Measurements from ENCODE around the gene CACNG7.
"Not testable (repeated sequence)": the region's sequence is repeated elsewhere in the genome, so short reads cannot be mapped to it uniquely, and the experiment has no call there.

CACNG7 gene

DNA sequence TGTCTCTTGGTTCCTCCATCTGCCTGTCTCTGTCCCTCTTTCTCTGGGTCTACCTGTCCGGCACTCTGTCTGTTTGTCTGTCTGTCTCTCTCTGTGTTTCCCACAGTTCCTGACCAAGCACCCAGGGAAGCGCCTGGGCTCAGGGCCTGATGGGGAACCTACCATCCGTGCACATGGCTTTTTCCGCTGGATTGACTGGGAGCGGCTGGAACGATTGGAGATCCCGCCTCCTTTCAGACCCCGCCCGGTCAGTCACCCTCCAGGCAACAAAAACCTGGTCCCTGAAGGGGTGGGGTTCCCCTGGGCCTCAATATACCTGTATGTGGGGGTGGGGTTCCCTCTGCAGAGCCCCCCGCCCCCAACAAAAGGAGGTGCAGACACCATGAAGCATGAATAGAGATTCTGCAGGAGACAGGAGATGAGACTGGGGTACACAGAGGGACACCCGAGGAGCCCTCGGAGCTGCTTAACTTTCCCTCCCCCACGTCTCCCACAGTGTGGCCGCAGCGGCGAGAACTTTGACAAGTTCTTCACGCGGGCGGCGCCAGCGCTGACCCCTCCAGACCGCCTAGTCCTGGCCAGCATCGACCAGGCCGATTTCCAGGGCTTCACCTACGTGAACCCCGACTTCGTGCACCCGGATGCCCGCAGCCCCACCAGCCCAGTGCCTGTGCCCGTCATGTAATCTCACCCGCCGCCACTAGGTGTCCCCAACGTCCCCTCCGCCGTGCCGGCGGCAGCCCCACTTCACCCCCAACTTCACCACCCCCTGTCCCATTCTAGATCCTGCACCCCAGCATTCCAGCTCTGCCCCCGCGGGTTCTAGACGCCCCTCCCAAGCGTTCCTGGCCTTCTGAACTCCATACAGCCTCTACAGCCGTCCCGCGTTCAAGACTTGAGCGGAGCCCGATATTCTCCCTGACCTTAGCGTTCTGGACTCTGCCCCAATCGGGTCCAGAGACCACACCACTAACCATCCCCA is 2.6 kb upstream of the CACNG7 start:
- DNase-seq, result no peak

DNA sequence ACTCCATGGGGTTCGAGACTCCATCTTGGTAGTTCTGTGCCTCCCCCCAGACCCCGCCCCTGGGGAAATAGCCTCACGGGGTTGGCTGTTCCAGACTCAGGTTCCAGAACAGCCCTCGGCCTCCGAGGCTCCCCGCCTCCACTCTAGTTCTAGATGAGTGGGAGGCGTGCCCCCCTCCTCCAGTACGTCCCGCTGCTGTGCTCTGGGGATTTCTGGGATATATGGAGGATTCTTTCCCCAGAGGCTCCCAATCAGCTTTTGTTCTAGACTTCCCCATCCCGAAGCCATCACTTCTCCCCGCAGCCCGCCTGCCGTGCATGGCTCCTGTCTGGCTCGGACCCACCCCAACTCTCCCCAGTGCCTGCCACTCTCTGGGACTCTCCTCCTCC is 1.9 kb upstream of the CACNG7 start:
- DNase-seq, result no peak

DNA sequence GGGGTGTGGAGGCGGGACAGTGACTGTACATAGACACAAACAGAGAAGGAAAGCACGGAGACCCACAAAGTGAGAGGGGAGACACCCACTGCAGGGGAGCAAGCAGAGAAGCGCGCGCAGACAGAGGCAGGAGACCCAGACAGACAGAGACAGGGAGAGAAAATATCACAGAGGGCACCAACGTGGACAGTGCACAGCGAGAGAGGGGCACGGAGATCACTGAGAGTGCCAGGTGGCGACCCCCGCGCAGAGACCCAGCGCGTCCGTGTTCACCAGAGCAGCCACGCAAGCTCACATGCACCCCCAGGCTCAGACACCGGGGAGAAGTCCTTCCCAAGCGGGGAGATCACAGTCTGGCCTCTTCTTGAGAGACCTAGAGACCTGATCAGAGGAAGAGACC is 1.4 kb upstream of the CACNG7 start:
- DNase-seq, result no peak

DNA sequence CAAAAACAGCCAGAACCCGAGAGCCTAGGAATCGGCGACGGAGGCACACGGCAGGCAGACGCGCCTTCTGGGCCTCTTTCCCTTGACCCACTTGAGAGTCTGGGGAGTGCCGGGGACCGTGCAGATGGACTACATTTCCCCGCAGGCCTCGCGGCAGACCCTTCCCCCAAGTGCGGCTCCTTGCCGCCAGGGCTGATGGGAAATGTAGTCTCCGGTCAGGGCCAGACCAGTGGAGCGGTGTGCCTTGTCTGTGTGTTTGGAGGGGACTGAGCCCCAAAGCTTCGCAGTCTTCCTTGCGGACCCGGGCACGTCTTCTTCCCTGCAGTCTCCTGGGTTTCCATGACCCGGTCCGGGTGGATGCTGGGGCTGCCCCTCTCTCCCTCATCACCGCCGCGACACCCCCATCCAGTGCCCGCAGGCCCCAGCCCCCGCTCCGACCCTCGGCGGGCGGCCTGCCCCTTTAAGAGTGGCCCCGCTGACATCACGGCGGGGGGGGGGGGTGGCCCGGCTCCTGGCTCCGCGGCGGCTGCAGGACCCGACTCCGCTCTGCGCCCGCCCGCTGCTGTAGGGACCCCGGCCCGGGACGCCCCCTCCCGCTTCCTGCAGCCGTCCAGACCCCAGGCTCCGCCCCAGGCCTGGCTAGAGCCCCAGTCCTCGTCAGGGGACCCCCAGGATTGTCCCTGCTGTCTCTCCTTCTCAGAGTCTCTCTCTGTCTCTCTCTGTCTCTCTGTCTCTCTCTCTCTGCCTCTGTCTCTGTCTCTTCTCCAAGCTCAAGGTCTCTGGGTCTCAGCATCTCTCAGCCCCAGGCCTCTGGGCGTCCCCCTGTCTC is 758 bp upstream of the CACNG7 start:
- no peak for DNase-seq

DNA sequence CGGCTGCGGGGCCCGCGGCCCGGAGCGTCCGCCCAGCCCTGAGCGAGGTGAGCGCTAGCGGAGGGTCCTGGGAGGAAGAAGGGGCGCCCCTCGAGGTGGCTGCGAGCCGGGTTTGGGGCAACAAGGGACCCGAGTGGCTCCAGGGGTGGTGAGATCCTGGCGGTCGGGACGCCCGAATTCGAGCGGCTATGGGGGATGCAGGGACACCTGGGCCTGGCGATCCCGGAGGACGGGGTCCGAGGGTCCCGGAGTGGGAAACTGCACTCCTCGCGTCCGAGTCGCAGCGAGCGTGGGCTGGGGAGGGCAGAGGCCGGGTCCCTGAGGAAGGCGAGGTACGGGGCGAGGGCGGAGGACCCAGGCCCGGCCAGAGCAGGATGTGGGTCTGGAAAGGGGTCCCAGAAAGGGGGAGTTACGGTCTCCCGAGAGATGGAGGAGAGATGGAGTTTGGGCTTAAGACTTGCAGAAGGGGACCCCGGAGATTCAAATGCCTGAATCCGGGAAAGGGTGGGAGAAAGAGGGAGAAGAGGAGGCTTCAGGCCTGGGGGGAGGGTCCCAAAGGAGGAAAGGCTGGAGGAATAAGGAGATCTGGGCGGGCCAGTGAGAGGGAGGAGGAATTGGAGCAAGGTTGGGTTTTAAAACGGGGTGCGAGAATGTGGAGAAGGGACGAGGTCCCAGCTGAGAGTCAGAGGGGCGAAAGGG is 542 bp downstream of the CACNG7 start:
- DNase-seq, result no peak

DNA sequence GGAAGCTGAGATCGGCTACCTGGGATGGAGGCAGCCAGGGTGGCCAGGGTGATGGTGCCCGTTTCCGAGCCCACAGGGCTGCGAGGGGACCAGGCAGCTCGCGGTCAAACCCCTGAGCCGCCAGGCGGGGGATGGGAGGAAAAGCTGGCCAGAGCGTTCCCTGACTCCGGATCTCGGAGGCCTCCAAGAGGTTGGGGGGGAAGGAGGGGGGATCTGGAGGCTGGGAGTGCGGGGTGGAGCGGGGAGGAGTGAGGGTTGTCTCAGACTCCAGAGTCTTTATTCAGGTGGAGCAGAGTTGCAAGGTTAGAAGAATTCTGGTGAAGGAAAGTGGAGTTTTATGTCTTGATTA is 1.1 kb downstream of the CACNG7 start:
- no peak for DNase-seq

DNA sequence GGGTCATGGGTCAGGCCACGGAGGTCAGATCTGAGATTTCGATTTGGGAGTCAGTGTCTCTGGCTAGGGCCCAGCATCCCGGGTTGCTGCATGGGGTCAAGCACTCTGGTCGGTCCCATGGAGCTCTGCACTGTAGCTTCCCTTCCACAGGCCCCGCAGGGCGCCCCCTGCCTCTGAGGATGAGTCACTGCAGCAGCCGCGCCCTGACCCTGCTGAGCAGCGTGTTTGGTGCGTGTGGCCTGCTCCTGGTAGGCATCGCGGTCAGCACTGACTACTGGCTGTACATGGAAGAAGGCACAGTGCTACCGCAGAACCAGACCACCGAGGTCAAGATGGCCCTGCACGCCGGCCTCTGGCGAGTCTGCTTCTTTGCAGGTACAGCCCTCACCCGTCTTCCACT is 3.6 kb downstream of the CACNG7 start:
- no peak for DNase-seq

DNA sequence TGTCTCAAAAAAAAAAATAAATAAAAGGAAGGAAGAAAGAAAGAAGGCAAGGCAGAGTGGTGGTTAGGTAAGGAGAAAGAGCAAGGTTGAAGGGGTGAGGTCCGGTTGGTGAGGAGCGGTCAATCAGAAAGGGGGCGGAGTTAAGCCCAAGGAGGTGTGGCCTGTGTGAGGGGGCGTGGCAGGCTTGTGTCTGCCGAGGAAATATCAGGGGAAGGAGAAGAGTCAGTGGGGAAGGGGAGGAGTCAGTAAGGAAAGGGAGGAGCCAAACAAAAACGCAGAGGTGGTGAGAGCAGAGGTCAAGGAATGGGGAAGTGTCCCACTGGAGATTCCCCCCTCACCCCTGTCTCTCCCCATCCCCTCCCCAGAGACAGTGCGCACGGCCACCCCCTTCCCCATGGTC is 5.9 kb downstream of the CACNG7 start:
- no peak for DNase-seq

DNA sequence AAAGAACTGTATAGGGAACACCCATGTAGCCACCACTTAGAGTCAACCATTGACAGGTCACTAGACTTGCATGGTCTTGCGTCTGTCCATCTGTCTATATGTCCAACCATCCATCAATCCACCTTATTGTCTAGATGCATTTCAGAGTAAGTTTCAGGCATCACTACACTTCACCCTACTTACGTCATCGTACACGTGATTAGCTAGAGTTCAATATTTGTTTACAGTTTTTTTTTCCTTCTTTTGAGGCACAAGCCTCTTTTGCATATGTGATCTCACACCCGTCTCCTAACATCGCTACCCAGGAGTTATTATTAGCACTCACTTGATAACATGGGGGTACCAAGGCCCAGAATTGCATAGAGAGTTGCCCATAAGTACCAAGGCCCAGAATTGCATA is 6.9 kb downstream of the CACNG7 start:
- DNase-seq, result no peak

DNA sequence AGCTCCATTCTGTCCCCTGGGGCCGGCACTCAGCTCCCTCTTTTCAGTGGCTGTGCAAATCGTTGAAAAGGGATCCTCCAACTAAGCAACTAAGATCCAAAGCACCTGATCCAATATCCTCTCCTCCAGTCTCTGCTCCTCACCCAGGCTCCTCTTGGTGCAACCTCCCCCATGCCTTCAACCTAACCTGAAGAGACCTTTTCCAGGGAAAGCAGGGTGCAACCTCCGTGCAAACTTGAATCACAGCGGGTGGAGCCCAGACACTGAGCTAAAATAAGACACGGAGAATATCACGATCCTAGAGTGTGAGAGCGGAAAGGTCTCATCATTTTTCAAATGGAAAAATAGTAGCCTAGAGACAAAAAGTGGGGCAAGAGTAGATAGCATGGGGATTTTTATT is 8.3 kb downstream of the CACNG7 start:
- no peak for DNase-seq

DNA sequence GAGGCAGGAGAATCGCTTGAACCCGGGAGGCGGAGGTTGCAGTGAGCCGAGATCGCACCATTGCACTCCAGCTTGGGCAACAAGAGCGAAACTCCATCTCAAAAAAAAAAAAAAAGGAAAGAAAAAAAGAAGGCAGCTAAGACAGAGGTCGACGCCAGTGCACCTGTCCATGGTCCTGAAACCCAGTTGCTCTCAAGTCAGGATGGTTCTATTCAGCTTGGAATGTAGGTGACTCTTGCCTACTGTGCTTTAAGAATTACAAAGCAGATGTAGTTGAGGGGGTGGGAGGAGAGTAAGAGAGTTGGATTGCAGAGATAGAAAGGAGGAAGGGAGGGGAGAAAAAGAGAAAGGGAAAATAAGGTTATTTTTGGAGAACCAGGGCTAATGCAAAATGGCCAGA is 18.7 kb downstream of the CACNG7 start:
- peak; percentile 36 for DNase-seq

DNA sequence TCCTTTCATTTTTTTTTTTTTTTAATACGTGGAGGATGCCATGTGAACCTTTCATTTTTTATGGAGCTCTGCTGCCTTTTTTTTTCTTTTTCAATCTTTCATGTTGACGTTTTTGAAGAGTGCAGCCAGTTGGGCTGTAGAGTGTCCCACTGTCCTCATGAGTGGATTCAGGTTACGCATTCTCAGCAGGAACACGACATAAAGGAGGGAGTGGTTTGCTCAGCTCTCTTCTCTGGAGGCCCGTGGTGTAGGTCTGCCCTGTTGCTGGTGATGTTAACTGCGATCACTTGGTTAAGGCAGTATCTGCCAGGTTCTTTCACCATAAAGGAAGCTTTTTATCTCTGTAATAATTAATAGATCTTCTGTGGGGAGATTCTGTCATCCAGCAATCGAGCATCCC is 27.0 kb downstream of the CACNG7 start:
- no peak for DNase-seq

DNA sequence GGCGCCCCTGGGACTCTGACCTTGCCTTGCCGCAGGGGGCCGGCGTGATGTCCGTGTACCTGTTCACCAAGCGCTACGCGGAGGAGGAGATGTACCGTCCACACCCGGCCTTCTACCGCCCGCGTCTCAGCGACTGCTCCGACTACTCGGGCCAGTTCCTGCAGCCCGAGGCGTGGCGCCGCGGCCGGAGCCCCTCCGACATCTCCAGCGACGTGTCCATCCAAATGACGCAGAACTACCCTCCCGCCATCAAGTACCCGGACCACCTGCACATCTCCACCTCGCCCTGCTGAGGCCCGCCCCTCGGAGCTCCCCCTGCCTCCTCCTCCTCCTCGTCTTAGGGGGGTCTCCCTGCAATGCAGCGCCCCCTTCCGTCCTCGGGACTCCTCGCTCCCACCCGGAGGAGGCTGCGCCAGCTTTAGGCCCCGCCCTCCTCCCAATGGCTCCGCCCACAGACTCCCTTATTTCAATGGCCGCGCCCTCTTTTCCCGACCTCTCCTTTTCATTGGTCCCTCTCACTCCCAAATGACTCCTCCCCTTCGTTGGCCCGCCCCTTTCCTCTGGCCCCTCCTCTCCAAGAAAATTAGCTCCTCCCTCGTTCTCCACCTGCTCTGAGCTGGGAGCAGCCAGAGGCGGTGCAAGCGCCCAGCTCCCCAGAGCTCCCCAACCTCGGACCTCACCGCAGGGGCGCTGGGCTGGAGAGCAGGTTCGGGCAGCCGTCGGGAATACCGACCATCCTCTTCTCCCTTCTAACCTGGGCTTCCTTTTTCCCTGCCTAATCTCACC is 33.1 kb downstream of the CACNG7 start:
- no peak for DNase-seq

DNA sequence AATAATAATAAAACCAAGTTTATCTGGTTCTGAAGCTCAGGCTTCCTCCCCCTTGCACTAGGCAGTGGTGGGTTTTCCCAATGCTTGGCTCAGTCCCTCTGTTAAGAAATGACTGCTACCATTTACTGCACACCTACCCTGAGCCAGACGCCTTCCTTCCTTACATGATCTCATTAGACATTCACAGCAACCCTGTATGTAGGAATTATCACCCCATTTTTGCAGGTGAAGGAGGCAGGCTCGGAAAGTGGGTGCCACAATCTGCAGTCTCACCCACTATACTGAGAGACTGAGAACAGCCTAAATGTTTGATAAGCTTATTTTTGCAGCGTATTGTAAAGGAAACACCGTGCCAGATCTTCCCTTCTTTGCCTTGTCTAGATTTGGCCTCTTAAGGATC is 35.3 kb downstream of the CACNG7 start:
- no peak for DNase-seq

DNA sequence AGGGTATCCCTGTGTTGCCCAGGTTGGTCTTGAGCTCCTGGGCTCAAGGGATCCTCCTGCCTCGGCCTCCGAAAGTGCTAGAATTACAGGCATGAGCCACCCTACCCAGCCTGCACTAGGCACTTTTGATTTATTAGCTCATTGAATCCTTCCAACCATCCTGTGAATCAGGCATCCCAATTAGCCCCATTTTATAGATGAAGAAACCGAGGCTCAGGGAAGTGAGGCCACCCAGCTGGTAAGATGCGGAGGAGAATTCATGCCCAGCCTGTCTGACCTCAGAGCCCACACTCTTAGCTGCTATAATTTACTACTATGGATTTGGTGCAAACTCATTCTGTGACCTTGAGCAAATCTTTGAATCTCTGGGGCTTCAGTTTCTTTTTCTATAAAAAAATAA is 35.9 kb downstream of the CACNG7 start:
- DNase-seq, result no peak

DNA sequence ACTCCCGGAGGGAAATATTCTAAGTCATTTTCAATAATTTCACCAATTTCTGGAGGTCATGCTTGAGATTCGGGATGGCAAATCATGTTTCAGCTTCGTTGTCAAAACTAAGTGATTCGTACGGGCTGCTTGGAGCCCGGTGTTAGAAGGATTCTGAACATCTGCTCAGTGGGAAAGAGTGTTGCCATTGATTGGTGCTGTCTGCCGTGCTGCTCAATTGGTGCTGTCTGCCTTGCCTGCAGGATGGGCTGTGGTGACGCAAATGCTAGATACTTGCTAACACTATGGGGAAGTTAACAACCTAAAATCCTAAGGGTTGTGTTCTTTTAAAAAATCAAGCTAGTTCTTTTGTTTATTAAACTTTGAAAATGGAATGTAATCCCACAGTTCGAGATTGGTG is 36.4 kb downstream of the CACNG7 start:
- no peak for DNase-seq

DNA sequence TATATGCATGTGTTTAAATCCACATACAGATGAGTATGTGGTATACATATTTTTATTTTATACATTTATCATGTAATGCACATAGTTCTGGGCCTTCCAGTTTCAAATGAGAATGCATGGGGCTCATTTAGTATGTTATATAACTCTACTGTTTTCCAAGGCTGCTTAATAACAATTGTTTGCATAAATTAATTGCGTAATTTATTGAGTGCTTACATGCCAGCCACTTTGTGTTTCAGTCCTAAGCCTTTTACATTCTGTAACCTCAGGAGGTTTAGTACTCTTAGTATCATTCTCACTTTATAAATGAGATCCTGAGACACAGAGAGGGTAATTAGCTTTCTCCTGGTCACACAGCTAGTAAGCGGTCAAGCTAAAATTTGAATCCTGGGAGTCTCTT is 36.9 kb downstream of the CACNG7 start:
- no peak for DNase-seq

DNA sequence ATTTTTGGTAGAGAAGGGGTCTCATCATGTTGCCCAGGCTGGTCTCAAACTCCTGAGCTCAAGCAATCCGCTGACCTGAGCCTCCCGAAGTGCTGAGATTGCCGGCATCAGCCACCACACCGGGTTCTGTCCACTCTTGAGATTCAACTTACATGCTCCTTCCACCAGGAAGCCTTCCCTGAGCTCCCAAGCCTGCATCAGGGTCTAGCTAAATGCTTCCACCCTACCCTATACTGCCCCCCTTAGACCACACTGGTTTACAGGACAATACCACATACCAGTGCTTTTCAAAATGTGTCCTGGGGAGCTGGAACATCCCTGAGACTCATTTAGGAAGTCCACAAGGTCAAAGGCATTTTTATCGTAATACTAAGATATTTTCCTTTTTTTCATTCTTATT is 38.5 kb downstream of the CACNG7 start:
- DNase-seq, result no peak

DNA sequence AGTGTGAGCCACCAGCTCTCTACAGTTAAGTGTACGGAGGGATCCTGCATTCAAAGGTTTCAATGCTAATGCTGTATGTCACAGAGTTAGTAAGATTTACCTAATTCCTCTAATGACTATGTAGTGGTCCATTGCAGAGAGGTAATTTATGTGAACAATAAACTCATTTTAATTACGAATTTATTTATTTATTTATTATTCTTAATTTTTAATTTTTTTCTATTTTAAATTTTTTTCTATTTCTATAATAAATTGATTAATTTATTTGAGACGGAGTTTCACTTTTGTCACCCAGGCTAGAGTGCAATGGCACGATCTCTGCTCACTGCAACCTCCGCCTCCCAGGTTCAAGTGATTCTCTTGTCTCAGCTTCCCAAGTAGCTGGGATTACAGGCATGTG is 39.5 kb downstream of the CACNG7 start:
- not testable (repeated sequence) for DNase-seq

DNA sequence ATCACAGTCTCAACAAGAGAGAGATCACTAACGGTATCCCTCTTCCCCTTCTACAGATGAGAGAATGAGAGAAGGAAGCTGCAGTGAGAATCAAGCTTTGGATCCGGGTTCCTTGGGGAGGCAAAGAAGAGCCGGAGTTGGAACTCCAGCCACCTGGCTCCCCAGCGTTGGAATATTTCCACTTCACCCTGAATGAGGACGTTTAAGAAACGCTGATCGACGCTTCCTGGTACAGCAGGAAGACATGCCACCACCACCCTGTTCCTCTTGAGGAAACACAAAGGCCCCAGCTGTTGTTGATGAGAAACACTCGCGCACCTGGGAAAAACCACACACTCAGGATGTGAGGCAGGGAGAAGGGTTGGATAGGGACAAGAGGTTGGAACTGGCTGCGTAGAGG is 42.4 kb downstream of the CACNG7 start:
- no peak for DNase-seq

DNA sequence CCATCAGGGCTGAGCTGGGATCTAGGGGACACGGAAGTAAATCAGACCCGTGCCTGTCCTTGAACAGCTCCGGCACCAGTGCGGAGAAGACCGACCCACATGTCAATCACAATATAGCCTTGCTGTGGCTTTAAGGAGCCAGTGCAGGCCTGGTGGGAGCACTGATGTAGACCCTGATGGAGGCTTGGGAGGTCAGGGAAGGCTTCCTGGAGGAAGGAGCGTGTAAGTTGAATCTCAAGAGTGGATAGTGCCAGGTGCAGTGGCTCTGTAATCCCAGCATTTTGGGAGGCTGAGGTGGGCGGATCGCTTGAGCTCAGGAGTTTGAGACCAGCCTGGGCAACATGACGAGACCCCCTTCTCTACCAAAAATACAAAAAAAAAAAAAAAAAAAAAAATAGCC is 42.9 kb downstream of the CACNG7 start:
- no peak for DNase-seq

DNA sequence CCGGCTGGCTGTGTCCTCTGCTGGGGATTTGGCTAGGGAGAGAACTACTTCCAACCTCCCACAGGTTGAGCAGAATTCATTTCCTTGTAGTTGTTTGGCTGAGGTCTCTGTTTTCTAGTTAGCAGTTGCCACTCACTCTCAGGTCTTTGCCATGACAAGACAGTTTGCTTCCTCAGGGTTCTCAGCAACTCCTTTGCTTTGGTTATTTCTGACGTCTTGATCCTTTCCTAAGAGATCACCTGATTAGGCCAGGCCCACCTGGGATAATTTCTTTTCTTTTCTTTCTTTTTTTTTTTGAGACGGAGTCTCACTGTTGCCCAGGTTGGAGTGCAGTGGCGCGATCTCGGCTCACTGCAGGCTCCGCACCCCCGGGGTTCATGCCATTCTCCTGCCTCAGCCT is 44.3 kb downstream of the CACNG7 start:
- DNase-seq, result no peak

All from amniotic stem cell (primary cell).